ENCODE data around the gene PRKN.
"Not testable (repeated sequence)": the region's sequence is repeated elsewhere in the genome, so short reads cannot be mapped to it uniquely, and the experiment has no call there.

GRCh38 chr6:161822204-161822603 lies 905.4 kb downstream of the PRKN start:
- not testable (repeated sequence) for TF ChIP-seq CTCF (conservative IDR thresholded peaks at IDR 0.05; ENCODE audit: low read depth, low read length); EZH2 (IDR thresholded peaks at IDR 0.05; ENCODE audit: borderline replicate concordance, low read depth, low read length, poor library complexity, severe bottlenecking)

Measured in A673 (cell line).